GM21447 (cell line): Measurements from ENCODE around the gene ABHD12.

Source experiments
- ATAC-seq: cut with Tn5 transposase; IDR thresholded peaks from one replicate; pipeline ENCODE4 v1.9.1; 2021; ENCODE audit not compliant: unreplicated experiment

Gene ABHD12

DNA sequence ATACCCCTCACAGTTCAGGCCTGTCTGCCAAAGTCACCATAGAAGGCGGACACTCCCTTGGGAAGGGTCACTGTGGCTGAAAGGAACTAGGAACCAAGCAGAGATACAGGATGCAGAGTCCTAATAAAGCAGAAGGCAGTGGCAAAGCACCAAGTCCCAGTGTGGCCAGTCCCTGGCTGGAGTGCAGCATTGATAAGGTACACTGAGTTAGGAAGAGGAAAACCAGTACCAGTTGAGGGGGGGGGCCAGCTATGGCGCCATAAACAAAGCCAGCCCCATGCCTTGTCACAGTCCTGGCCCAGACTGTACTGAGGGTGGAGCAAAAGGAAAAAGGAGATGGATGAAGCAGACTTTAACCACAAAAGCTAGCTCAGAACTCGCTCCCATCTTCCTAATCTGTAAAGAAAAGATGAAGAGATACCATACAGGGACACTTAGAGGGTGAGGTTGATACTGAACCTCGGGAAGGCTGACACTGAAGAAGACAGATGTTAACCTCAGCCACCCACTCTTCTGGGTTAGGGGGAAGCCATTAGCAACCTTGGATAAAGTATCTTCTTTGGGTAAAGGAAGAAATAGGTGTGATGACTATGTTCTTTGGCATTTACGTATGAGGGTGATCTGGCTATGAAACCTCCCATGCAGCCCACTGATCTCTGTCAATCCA lies 7.8 kb downstream of the ABHD12 start:
- ATAC-seq, result no peak

DNA sequence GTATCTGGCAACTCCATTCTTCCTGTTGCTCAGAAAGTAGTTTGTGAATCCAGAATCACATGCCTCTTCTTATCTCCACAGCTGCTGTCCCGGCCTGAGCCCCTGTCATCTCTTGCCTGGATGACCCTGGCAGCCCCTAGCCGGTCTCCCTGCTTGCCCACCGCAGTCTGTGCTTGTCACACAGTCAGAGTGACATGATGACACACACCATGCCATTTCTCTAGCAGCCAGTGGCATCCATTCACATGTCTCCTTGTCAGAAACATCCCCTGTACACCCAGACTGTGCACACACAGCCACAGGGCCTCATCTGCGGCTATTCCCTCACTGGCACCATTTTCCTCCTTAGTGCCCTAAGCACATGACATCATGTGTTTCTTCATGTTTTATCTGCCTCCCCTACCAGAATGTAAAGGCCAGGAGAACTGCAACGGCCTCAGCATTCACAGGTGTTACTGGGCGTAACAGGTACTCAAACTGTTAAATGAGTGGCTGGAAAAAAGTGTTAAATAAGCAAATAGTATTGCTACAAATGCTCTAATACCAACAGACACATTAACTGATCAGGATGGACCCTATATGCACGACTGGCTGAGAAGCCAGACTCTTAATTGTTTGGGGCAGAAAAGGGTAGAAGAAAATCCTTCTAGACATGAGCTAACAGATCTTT lies 9.6 kb downstream of the ABHD12 start:
- no peak for ATAC-seq

DNA sequence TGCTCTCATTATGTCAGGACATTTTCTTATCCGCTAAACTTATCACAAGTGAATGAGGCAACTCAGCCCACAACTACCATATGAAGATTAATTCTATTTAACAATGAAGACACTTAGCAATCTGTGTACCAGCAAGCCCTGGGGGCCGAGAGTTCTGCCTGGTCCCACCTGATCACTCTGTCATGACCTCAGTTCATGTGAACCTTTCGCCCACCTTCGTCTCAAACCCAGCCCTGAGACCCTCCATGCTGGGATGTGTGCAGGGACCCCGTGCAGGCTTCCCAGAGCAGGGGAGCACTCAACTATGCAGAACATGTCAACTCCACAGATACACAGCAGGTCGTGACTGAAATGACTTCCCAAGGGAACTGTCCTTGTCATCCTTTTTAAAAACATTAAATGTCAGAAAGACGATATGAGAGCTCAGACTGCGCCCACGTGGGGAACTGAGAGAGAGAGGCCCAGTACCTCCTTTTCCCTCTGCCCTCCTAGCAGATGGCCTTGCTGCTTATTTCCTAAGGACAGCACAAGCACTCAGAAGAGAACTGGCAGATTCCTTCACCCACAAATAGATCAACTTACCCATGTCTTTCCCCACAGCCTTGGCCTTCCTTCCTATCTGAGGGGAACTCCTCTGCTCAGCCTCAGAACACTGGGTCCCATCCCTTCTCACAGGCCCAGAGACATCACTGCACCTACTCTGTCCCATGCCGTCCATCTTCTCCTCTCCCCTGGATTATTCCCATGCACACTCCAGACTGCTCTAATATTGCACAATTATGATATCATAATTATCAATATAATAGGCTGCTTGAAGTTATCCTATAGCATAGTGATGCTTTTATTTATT lies 11.5 kb downstream of the ABHD12 start:
- no peak for ATAC-seq

DNA sequence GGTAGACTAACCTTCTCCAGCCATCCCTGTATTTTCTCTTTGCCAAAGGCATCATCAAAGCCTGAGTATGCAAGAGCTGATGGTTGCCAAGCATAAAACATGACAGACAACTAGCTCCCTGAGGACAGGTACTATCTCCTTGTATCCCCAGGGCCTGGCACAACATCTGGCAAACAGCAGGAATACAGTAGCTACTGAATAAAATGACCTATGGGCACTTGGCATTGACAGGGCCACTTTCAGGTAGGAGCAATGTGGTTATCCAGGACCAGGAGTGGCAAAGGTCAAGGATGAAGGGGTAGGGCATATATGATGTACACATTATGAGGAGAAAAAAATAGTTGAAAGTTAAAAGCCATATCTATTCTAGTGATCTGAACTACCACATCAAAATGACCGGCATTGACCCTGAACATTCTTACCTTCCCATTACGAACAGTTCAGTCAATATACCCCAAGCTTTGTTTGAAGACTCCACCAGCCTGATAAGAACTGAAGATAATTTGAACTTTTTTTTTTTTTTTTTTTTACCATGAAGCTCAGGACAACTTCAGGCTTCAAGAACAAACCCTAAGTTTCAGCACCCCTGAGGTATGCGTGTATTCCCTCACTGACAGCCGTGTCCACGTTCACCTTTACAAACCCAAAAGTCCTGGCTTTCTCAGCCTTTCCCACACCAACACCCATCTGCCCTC lies 12.3 kb downstream of the ABHD12 start:
- no peak for ATAC-seq

DNA sequence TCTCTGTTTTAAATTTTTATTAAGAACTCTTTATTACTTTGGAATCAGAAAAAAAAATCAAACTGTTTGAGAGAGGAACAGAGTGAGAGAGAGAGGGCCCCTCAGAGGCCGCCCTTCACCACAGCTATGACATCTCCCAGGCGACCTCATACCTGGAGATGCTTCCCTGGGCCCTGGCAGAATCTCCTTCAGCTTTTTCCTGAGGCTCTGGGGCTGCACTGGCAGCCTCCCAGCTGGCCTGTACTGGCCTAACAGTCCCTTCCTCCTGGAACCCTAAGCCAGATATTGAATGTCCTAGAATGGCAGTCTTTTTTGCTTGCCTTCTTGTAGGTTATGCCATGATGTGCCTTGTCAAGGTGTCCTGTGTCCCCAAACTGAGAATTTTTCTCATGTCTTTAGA lies 13.7 kb downstream of the ABHD12 start:
- no peak for ATAC-seq

DNA sequence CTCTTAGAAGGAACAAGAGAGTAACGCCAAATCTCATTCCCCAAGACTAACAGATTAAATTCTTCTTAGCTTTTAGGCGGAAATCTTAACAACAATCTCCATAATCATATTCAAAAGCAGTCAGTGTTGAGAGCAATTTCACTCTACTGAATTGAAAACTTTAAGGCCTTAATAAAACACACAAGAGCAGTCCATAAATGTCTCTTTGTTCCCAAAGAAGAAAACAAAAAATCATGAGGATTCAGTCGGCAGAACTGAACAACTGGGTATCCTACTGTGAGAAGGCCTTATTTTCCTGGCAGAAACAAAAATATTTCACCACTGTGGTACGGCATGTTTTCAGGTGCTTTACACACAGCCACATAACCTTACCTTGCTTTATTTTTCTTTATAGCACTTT lies 14.4 kb downstream of the ABHD12 start:
- ATAC-seq, result no peak

DNA sequence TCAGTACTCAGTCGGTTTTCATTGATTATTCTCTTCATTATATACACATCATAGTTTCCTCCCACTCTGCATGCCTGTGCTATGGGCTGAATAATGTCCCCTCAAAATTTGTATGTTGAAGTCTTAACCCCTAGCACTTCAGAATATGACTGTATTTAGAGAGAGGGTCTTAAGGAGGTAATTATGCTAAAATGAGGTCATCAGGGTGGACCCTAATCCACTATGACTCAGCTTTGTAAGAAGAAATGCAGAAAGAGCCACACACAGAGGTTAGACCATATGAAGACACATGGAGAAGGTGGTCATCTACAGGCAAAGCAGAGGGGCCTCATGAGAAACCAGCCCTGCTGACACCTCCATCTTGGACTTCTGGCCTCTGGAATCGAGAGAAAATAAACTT lies 15.8 kb downstream of the ABHD12 start:
- no peak for ATAC-seq

DNA sequence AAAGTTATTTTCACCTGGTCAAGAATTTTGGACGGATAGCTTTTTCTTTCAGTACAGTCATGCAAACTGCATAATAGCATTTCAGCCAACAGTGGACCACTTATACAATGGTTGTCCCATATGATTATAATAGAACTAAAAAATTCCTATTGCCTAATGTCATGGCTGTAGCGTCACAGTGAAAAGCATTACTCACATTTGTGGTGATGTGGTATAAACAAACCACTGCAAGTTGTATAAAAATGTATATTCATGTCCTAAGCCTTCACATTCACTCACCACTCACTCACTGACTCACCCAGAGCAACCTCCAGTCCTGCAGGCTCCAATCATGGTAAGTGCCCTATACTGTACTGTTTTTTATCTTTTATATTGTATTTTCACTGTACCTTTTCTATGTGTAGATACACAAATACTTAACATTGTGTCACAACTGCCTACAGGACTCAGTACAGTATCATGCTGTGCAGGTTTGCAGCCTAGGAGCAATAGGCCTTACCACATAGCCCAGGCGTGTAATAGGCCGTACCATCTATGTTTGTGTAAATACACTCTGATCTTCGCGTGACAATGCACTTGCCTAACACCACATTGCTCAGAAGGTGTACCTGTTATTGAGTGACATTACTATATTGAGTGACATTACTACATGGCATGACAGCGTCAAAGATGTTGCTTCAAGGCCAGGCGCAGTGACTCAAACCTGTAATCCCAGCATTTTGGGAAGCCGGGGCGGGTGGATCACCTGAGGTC lies 17.9 kb downstream of the ABHD12 start:
- ATAC-seq, result no peak

DNA sequence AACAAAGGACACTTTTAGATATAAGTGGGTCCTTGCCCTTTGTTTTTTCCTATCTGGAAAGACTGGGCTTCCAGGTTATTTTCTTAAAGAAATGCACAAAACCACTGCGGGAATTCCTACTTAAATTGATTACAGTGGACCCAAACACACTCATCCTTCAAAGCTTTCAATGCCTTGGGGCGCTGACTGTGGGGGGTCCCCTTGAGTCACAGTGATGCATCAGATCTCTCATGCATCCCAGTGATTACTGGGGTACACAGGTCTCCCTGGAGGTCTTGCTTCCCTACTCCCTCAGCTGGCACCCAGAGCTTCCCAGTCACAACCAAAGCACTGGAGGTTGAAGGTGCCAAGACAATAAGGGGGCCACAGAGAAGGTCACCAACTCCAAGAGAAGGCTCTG lies 20.7 kb downstream of the ABHD12 start:
- no peak for ATAC-seq

DNA sequence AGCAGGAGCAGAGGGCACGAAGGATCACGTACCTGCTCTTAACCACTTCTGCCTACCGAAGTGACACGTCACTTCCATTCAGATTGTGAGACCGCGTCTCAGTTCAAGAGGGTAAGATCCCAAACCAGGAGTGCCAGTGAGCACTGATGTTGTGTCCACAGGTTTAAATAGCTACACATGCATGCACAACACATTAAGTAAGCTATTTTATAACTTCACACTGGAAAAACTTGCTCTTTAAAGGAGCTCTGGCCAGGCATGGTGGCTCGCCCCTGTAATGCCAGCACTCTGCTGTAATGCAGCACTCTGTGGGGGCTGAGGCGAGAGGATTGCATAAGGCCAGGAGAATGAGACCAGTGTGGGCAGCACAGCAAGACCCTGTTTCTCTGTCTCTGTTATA lies 21.1 kb downstream of the ABHD12 start:
- ATAC-seq, result no peak

DNA sequence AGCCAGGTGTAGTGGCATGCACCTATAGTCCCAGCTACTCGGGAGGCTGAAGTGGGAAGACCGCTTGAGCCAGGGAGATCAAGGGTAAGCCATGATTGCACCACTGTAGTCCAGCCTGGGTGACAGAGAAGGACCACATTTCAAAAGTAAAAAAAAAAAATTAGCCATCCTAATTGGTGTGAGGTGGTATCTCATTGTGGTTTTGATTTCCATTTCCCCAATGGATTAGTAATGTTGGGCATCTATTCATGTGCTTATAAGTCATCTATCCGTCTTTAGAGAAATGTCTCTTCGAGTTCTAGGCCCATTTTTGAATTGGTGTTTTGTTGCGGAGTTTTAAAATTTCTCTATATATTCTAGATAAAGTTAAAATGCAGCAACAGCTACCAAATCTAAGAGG lies 21.7 kb downstream of the ABHD12 start:
- no peak for ATAC-seq

DNA sequence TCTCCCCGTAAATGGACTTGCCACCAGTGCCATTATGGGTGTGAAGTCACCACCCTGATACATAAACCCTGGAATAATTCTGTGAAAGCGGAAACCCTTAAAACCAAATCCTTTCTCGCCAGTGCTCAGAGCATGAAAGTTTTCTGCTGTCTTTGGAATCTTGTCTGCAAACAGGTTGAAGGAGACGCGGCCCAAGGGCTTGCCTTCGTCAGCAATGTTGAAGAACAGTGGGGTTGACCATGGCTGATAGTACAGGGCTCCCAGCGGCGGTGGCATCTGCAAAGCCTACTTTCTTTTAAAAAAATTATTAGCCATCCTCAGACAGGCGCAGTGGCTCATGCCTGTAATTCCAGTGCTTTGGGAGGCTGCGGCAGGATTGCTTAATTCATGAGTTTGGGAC lies 22.1 kb downstream of the ABHD12 start:
- no peak for ATAC-seq

DNA sequence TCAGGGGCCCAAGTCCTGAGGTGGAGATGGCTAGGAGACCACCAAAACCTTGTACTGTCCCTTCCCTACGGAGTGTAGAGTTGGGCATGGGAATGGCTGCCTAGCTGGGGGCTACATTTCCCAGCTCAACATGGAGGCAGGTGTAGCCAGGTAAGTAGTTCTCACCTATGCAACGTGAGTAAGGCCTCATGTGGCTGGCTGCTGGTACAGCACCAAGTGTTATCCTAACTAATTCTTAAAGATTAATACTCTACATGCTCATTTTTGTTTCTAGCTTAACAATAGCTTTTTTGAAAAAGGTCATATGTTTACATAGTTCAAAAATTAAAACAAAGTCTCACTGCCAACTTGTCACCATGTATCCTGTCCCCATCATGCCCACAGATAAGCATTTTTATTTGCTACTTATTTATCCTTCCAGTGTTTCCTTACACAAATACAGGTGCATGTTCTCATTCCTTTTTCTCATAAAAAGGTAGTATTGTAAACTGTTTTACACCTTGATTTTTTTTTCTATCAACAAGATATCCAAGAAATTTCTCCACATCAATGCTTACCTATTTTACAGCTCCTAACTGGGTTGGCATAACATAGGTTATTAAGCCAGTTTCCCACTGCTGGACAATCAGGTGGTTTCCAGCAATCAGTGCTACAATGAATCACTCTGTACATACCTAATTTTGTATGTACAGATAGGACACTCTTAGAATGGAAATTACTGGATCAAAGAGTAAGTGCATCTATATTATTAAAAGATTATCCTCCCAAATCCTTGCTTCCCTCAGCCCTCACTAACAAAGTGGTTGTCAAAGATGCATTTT lies 25.5 kb downstream of the ABHD12 start:
- ATAC-seq, result no peak

DNA sequence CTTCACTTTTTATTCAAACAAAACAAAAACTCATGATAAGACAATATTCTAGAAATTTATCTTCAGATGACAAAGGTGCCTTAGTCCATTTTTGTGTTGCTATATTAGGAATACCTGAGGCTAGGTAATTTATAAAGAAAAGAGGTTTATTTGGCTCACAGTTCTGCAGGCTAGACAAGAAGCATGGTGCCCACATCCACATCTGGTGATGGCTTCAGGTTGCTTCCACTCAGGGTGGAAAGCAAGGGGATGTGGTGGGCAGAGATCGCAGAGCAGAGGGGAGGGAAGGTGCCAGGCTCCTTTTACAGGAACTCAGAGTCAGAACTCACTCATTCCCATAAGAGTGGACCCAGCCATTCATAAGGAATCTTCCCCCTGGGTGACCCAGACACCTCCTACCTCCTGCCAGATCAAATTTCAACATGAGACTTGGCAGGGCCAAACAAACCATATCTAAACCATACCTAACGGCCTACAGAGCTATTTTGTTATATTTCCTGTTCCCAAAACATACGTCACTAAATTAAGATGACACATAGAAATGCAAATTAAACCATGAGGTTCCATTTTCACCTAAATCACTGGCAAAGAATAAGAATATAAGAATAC lies 26.4 kb downstream of the ABHD12 start:
- no peak for ATAC-seq

DNA sequence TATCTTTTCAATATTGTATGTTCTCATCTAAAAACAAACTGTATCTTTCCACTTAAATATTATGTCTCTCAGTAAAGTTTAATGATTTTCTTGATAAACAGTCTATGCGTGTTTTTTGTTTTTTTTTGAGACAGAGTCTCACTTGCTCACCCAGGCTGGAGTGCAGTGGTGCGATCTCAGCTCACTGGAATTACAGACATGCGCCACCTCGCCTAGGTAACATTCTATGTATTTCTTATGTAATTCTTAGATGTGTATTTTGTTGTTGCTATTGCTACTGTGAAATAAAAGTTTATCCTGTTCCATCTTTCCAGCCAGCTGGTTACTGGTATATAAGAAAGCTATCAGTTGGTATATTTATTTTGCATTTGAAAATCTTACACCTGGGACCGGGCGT lies 29.4 kb downstream of the ABHD12 start:
- ATAC-seq, result no peak

DNA sequence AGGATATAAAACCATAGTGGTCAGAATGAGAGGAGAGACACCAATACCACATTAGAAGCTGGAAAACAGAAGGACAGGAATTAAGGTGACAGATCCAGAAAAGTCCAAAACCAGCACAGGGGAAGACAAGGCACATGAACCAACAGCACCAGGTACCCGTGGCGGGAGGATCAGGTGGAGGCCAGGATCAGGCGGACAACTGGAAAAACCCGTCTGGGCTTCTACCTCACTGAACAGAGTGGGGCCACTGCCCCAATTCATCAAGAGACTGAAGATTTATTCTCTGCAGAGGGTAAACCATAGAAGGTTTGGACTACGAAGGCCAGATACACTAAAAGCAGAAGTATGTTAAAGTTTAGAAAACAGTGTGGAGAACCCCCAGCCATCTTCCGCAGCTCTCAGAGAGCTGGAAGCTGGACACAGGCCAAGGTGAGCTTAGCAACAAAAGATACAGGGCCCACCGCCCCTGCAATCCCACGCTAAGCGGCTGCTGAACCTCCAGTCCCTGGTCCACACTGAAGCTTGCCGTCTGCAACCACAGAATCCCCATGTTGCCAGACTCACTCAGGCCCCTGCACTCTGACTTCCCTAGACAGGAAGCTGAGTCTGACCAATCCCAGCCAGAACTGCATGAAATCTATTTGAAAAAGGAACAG lies 29.9 kb downstream of the ABHD12 start:
- ATAC-seq, result no peak

DNA sequence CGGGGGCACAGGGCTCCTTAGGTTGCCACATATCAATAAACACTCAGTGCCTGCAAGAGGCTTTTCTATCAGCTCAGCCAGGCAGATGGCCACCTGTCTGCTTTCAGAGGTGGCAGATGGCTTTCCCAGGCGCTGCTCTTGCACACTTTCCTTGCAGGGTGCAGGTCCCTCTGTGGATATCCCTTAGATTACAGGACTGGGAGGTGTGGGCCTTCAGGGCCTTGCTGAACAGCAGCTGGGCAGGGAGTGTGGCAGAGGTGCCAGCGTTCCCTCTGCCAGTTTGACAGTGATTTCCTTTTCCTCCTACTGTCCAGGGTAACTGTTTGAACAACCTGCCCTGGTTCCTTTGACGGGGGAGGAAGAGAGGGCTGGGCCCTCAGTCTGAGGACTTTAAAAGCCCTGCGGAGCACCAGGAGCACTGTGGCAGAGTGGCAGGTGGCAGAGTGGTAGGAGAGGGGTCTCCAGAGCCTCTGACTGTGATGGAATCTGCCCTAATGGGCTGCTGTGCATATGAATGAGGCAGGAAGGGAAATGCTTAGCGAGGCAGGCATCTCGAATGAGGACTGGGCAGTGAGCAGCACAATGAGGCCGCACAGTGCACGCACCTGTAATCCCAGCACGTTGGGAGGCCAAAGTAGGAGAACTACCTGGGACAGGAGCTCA lies 34.2 kb downstream of the ABHD12 start:
- ATAC-seq, result no peak

DNA sequence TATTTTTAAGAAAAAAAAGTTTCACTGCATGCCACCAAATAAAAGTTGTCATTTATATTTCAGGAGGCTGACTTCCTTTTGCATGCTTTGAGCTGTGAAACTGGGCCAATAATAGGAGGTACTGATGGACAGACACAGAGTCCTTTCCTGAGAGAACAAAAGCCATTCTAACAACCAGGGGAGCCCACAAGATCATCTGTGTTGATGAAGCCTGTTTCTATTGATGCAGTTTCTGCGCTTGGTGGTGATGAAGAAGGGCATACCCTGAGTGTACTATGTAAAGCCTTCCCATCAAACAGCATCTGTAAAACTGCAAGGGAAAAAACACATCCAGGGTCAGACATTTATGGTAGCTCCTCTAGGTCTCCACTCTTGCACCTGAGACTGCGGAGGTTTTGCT lies 34.8 kb downstream of the ABHD12 start:
- no peak for ATAC-seq
